Measurements from ENCODE around the gene EEFSEC. TPM values are rescaled to one million over a fixed set of nuclear protein-coding genes. Genes with fewer than 3 reads are reported as not detected.

EEFSEC gene
- total RNA-seq, 1 experiment from 2014 or later = 14.0 TPM

DNA sequence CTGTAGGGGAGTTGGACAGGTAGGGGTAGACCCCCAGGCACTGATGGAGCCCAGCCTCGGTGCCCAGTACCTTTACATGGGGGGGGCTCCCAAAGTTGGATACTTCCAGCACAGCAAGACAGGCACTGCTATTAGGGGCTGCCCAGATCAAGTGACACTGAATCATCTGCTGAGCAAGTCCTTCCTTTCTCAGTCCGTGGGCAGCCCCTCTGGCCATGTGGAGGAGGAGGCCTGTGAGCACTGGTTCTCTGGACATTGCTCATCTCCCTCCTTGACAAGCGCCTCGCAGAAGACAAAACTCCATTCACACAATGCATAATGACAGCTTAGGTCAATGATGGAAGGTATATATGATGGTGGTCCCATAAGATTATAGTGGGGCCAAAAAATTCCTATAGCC lies 35.7 kb downstream of the EEFSEC start:
- no peaks in the 10 kb centered on the region for H3K9me3 Mint-ChIP-seq (ENCODE audit: unreplicated experiment)
- no peak overlapping the region for H3K4me3 Mint-ChIP-seq (ENCODE audit: unreplicated experiment)
- DNase-seq = no peak
- CTCF ChIA-PET = no interaction called here
- no peaks in the 10 kb centered on the region for H3K9me3 ChIP-seq
- H3K4me1 Mint-ChIP-seq (ENCODE audit: low read depth, unreplicated experiment) = no peaks in the 10 kb centered on the region
- H3K4me1 ChIP-seq = no peaks in the 10 kb centered on the region
- no peak overlapping the region for H3K27ac Mint-ChIP-seq (ENCODE audit: unreplicated experiment)
- no peaks in the 10 kb centered on the region for H3K27me3 ChIP-seq (replicated peaks; ENCODE audit: control insufficient read depth, insufficient read depth, low read length)
- POLR2A ChIA-PET = no interaction called here
- no peaks in the 10 kb centered on the region for H3K36me3 ChIP-seq (ENCODE audit: control insufficient read depth, insufficient read depth, low read length)
- H3K27me3 Mint-ChIP-seq (ENCODE audit: insufficient read depth, unreplicated experiment) = no peaks in the 10 kb centered on the region
- no TSS peak for BruUV-seq (replicated peaks)
- H3K4me3 ChIP-seq (ENCODE audit: low read depth, low read length) = no peak overlapping the region
- TF ChIP-seq CTCF (IDR thresholded peaks at IDR 0.05; ENCODE audit: insufficient read depth in 1 of 2, low read depth in 1 of 2, low read length in 1 of 2, severe bottlenecking in 1 of 2, unreplicated experiment in 1 of 2) = no peak
- intact Hi-C loops (cut with micrococcal nuclease; ENCODE audit: unreplicated experiment) = no loop called here
- peaks cover 5% of the 10 kb centered on the region for H3K36me3 Mint-ChIP-seq (ENCODE audit: insufficient read depth, unreplicated experiment)

- H3K27ac Mint-ChIP-seq (ENCODE audit: unreplicated experiment) = no peak overlapping the region
- H3K36me3 Mint-ChIP-seq (ENCODE audit: insufficient read depth, unreplicated experiment) = peaks cover 5% of the 10 kb centered on the region
- TF ChIP-seq CTCF (IDR thresholded peaks at IDR 0.05; ENCODE audit: insufficient read depth in 1 of 2, low read depth in 1 of 2, low read length in 1 of 2, severe bottlenecking in 1 of 2, unreplicated experiment in 1 of 2) = no peak
- CTCF ChIA-PET = no interaction called here
- H3K9me3 ChIP-seq = no peaks in the 10 kb centered on the region
- BruUV-seq (replicated peaks) = no TSS peak
- no peak overlapping the region for H3K4me3 ChIP-seq (ENCODE audit: low read depth, low read length)
- no peaks in the 10 kb centered on the region for H3K36me3 ChIP-seq (ENCODE audit: control insufficient read depth, insufficient read depth, low read length)
- no peak for DNase-seq
- H3K27me3 Mint-ChIP-seq (ENCODE audit: insufficient read depth, unreplicated experiment) = no peaks in the 10 kb centered on the region
- H3K4me1 ChIP-seq = no peaks in the 10 kb centered on the region
- H3K9me3 Mint-ChIP-seq (ENCODE audit: unreplicated experiment) = no peaks in the 10 kb centered on the region
- no peaks in the 10 kb centered on the region for H3K27me3 ChIP-seq (replicated peaks; ENCODE audit: control insufficient read depth, insufficient read depth, low read length)
- POLR2A ChIA-PET = no interaction called here
- intact Hi-C loops (cut with micrococcal nuclease; ENCODE audit: unreplicated experiment) = no loop called here
- no peaks in the 10 kb centered on the region for H3K4me1 Mint-ChIP-seq (ENCODE audit: low read depth, unreplicated experiment)
- no peak overlapping the region for H3K4me3 Mint-ChIP-seq (ENCODE audit: unreplicated experiment)
These were observed 37.2 kb downstream of the EEFSEC start for GRCh38 chr3:128190501-128190900.

DNA sequence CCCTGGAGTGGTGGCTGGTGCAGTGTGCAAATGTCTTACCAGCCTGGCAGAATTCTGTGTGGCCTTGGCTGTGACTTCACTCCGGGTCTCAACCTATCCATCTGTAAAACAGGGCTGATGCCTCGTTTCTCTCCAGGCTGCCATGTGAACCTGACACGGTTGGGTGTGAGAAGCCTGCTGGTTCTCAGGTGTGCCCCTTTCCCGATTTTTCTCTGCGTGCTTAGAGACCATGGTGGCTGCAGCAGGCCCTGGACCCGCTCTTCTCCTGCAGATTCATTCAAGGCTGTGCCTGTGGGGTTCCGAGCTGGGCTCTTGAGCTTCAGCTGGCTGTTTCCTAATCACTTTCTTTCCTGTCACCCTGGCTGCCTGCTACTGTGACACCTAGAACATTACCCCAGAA lies 38.9 kb downstream of the EEFSEC start:
- Histone ChIP-seq H3K36me3 (ENCODE audit: control insufficient read depth, insufficient read depth, low read length) (no peaks in the 10 kb centered on the region), H3K4me3 (ENCODE audit: low read depth, low read length) (no peak overlapping the region), H3K9me3 (no peaks in the 10 kb centered on the region), H3K27me3 (replicated peaks; ENCODE audit: control insufficient read depth, insufficient read depth, low read length) (no peaks in the 10 kb centered on the region), H3K4me1 (no peaks in the 10 kb centered on the region)
- intact Hi-C loops (cut with micrococcal nuclease; ENCODE audit: unreplicated experiment) = no loop called here
- H3K27ac Mint-ChIP-seq (ENCODE audit: unreplicated experiment) = no peak overlapping the region
- no peaks in the 10 kb centered on the region for H3K9me3 Mint-ChIP-seq (ENCODE audit: unreplicated experiment)
- no peak overlapping the region for H3K4me3 Mint-ChIP-seq (ENCODE audit: unreplicated experiment)
- ChIA-PET POLR2A (no interaction called here), CTCF (no interaction called here)
- peaks cover 5% of the 10 kb centered on the region for H3K36me3 Mint-ChIP-seq (ENCODE audit: insufficient read depth, unreplicated experiment)
- no peak for DNase-seq
- no peak for TF ChIP-seq CTCF (IDR thresholded peaks at IDR 0.05; ENCODE audit: insufficient read depth in 1 of 2, low read depth in 1 of 2, low read length in 1 of 2, severe bottlenecking in 1 of 2, unreplicated experiment in 1 of 2)
- no peaks in the 10 kb centered on the region for H3K4me1 Mint-ChIP-seq (ENCODE audit: low read depth, unreplicated experiment)
- H3K27me3 Mint-ChIP-seq (ENCODE audit: insufficient read depth, unreplicated experiment) = no peaks in the 10 kb centered on the region
- BruUV-seq (replicated peaks) = no TSS peak
